ENCODE measurements around the gene CTNNA3. TPM values are rescaled to one million over a fixed set of nuclear protein-coding genes. Genes with fewer than 3 reads are reported as not detected.

The CTNNA3 gene
- total RNA-seq, 4 donors from 2014 or later = 1.2 to 7.1 (median 1.3) TPM

DNA sequence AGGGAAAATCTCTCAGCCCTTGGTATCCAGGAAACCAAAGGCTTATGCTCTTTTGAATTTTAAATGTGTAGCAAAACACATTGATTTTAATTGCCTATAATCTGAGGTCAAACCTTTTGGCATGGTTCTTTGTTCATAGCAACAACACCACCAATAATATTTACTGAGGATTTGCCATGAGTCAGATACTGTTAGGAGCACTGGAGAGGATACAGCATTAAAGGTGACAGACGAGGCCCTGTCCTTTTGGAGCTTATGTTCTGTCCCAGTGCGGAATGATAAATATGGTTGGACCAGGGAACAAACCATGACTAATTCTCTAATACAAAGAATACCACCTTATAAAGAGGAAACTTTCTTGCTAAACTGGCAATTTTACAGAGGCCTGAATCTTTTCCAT lies 176.6 kb downstream of the CTNNA3 start:
- DNase-seq (ENCODE audit: low spot score) (no peak), ATAC-seq (ENCODE audit: low FRiP score) (no peak)
- TF ChIP-seq, protein P1, sequence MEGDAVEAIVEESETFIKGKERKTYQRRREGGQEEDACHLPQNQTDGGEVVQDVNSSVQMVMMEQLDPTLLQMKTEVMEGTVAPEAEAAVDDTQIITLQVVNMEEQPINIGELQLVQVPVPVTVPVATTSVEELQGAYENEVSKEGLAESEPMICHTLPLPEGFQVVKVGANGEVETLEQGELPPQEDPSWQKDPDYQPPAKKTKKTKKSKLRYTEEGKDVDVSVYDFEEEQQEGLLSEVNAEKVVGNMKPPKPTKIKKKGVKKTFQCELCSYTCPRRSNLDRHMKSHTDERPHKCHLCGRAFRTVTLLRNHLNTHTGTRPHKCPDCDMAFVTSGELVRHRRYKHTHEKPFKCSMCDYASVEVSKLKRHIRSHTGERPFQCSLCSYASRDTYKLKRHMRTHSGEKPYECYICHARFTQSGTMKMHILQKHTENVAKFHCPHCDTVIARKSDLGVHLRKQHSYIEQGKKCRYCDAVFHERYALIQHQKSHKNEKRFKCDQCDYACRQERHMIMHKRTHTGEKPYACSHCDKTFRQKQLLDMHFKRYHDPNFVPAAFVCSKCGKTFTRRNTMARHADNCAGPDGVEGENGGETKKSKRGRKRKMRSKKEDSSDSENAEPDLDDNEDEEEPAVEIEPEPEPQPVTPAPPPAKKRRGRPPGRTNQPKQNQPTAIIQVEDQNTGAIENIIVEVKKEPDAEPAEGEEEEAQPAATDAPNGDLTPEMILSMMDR (IDR thresholded peaks at IDR 0.05) = no peak

DNA sequence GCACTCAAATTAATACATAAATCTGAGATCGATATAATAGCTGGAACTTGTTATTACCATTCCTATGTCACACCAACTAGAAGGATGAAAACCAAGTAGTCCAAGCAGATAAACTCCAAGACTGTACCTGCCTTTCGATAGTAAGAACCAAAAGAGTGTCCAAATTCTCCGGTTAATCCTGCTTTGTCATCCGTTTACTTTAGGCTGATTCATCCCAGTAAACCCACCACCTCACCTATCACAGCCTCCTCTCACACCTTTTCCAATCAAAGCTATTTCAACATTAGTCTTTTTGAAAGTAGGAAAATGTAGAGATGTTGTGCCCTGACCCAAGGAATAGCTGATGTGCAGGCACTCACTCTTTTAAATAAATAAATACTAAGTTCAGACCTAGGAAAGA lies 177.2 kb downstream of the CTNNA3 start:
- TF ChIP-seq, protein P1 (IDR thresholded peaks at IDR 0.05) = no peak
- ATAC-seq (ENCODE audit: low FRiP score) (no peak), DNase-seq (ENCODE audit: low spot score) (no peak)

DNA sequence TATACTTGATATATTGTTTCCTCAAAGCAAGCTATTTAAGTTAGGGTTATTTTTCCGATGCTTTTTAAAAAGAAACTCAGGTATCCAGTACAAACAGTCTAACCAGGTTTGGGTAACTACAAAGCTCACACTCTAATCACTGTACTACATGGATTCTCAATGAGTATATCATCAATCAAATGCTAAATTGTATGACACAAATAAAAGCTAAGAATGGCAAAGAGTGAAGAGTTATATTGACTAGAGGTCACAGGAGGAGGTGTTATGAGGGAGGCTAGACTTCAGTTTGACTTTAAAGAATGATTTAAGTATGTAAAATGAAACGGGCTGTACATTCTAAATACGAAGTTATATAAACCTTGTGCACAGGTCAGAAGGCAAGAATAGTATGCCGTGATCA lies 178.0 kb downstream of the CTNNA3 start:
- TF ChIP-seq, protein P1 (IDR thresholded peaks at IDR 0.05) = no peak
- ATAC-seq (ENCODE audit: low FRiP score) = no peak
- no peak for DNase-seq (ENCODE audit: low spot score)

DNA sequence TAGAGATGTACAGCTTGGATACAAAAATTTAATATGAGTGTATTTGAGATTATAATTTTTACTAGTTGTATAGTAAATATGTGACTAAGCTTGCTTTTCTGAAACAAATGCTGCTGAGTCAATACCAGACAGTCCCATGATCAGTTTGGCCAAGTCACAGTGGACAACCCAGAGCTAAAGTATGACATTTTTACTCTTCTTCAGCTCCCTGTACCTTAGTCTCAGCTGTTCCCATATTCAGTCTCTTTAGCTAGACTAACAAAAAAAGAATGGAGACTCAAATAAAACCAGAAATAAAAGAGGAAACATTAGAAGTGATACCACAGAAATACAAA lies 189.3 kb downstream of the CTNNA3 start:
- TF ChIP-seq, protein P1 (IDR thresholded peaks at IDR 0.05) = no peak
- ATAC-seq (ENCODE audit: low FRiP score) = no peak
- DNase-seq (ENCODE audit: low spot score) = no peak

DNA sequence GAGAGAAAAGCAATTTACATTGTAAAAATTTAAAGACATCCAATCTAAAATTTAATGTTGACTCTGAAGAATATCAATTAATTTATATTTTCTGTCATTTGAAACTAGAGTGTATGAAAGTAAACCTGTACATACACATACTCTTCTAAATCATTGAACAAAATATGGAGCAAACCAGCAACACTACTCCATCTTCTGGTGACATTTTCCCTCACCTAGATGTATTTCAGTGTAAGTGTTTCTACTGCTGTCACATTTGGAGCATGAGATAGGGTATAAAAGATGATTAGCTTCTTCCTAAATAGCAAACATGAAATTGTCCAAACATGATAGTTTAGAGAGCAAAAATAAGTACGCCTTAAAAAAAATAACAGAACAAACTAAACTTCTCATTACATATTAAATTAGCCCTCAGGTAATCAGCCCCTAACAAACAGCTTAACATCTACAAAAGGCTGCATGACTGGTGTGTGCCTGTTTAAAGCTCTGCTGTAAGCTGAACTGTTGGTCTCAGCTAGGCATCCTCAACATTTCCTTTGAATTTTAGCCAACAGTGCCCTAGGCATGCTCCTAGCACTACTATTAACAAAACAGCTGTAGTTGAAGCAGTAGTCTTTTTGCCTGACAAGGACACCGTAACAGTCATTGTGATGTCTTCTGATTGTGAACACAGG lies 189.8 kb downstream of the CTNNA3 start:
- DNase-seq (ENCODE audit: low spot score) (no peak), ATAC-seq (ENCODE audit: low FRiP score) (no peak)
- TF ChIP-seq, protein P1 (IDR thresholded peaks at IDR 0.05) = no peak

DNA sequence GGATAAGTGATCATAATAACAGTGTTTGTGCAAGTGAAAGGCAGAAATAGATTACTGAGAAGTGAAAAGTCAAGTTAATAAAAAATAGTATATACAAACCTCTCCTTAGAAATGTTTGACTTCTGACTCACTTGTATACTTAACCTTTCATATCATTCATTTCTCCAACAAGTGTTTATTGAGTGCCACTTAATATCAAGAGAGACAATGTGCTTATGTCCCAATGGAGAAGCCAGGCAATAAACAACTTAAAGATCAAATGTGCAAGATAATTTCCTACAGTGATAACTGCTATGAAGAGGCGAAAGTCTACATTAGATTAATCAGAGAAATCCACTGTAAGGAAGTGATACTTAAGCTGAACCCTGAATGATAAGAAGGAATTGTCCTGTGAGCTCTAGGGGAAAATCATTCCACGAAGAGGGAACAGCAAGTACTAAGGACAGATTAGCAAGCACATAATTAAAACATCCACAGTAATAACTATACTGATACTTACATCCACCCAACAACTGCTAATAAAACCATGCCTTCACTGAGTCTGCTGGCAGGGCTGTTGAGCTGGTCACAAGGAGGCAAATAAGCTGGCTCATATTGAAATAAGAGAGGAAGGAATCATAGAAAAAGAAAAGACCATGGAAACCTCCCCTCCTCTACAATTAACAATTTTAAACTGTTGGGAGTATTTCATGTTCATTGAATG lies 203.5 kb downstream of the CTNNA3 start:
- peak; percentile 58 for ATAC-seq (ENCODE audit: low FRiP score)
- no peak for DNase-seq (ENCODE audit: low spot score)
- TF ChIP-seq, protein P1 (IDR thresholded peaks at IDR 0.05) = no peak

Measured in omental fat pad (tissue), 4 donors.